ENCODE measurements around the gene OR51I2. TPM values are rescaled to one million over a fixed set of nuclear protein-coding genes. Genes with fewer than 3 reads are reported as not detected.

Gene OR51I2
- total RNA-seq, 1 experiment from 2014 or later, result not detected

DNA sequence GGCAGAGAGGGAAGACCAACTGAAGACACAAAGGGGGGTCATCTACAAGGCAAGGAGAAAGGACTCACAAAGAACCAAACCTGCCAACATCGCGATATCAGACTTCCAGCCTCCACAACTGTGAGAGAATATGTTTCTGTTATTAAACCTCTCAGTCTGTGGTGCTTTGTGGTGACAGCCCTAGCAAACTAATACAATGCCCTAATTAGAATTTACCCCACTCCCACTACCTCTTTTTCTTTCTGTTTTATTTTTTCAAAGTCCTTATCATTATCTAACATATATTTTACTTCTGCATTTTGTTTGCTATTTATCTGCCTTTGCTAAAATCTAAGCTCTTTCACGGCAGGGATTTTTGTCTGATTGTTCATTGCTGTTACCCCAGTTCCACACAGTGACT, 36.9 kb downstream of the OR51I2 start:
- CTCF ChIA-PET, result interaction anchor here (2.3 kb wide), 1 partner anchor 9 kb away, joined by 11 read pairs; no protein-coding TSS in a partner anchor
- Histone ChIP-seq H3K36me3 (ENCODE audit: control insufficient read depth in 1 of 2, insufficient read depth in 2 of 2, low read length in 2 of 2) (peaks cover 0 to 67% of the 10 kb centered on the region in 2 experiments; a peak in 3 of 4 replicates), H4K20me1 (ENCODE audit: insufficient read depth) (peaks cover 66% of the 10 kb centered on the region; the same call in 1 of the 2 replicates), H3K9me2 (ENCODE audit: insufficient read depth) (no peaks in the 10 kb centered on the region), H3K4me3 (replicated peaks in 1 of 2; ENCODE audit: low read depth in 1 of 2, low read length in 2 of 2) (no peak overlapping the region), H2AFZ (ENCODE audit: low read depth, low read length, poor library complexity, severe bottlenecking) (no peak overlapping the region), H3K9me3 (ENCODE audit: control insufficient read depth in 1 of 2, insufficient read depth in 1 of 2, low read depth in 1 of 2, low read length in 2 of 2) (no peaks in the 10 kb centered on the region), H3K4me2 (ENCODE audit: low read length) (no peak overlapping the region), H3K27me3 (ENCODE audit: insufficient read depth, low read length) (no peaks in the 10 kb centered on the region), H3K4me1 (ENCODE audit: control insufficient read depth in 1 of 2, insufficient read depth in 2 of 2, low read length in 2 of 2) (peaks cover 0 to 52% of the 10 kb centered on the region in 2 experiments; a peak in 2 of 4 replicates), H3K27ac (ENCODE audit: low read depth, low read length) (peak overlapping the region; percentile 3; the same call in 1 of the 2 replicates), H3K9ac (ENCODE audit: low read length) (peak overlapping the region; percentile 22; the same call in 1 of the 2 replicates), H3K79me2 (ENCODE audit: insufficient read depth, low read length) (peaks cover 77% of the 10 kb centered on the region)
- intact Hi-C loops (cut with micrococcal nuclease), result no loop called here
- TF ChIP-seq, protein P1, sequence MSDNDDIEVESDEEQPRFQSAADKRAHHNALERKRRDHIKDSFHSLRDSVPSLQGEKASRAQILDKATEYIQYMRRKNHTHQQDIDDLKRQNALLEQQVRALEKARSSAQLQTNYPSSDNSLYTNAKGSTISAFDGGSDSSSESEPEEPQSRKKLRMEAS (IDR thresholded peaks at IDR 0.05), result no peak
- TF ChIP-seq POLR2AphosphoS5 (IDR thresholded peaks at IDR 0.05; ENCODE audit: low read depth, low read length), result no peak
- no peak for TF ChIP-seq POLR2A (IDR thresholded peaks at IDR 0.05; ENCODE audit: borderline replicate concordance, extremely low read depth, insufficient read depth, insufficient read length)
- TF ChIP-seq, protein P2, sequence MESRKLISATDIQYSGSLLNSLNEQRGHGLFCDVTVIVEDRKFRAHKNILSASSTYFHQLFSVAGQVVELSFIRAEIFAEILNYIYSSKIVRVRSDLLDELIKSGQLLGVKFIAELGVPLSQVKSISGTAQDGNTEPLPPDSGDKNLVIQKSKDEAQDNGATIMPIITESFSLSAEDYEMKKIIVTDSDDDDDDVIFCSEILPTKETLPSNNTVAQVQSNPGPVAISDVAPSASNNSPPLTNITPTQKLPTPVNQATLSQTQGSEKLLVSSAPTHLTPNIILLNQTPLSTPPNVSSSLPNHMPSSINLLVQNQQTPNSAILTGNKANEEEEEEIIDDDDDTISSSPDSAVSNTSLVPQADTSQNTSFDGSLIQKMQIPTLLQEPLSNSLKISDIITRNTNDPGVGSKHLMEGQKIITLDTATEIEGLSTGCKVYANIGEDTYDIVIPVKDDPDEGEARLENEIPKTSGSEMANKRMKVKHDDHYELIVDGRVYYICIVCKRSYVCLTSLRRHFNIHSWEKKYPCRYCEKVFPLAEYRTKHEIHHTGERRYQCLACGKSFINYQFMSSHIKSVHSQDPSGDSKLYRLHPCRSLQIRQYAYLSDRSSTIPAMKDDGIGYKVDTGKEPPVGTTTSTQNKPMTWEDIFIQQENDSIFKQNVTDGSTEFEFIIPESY (IDR thresholded peaks at IDR 0.05; ENCODE audit: extremely low read depth, insufficient replicate concordance, low read length), result no peak
- no peak for TF ChIP-seq SP1 (IDR thresholded peaks at IDR 0.05; ENCODE audit: low read depth)
- TF ChIP-seq ZFX (IDR thresholded peaks at IDR 0.05), result no peak
- no peak for TF ChIP-seq EZH2phosphoT487 (IDR thresholded peaks at IDR 0.05; ENCODE audit: borderline replicate concordance)
- no peak for TF ChIP-seq ZNF274 (IDR thresholded peaks at IDR 0.05; ENCODE audit: low read depth, low read length)
- no peak for TF ChIP-seq ELF1 (IDR thresholded peaks at IDR 0.05; ENCODE audit: borderline replicate concordance, low read depth)
- no peak for TF ChIP-seq SIN3A (IDR thresholded peaks at IDR 0.05; ENCODE audit: low read depth)
- no peak for TF ChIP-seq CBX3 (IDR thresholded peaks at IDR 0.05; ENCODE audit: low read depth)
- TF ChIP-seq, protein P3, sequence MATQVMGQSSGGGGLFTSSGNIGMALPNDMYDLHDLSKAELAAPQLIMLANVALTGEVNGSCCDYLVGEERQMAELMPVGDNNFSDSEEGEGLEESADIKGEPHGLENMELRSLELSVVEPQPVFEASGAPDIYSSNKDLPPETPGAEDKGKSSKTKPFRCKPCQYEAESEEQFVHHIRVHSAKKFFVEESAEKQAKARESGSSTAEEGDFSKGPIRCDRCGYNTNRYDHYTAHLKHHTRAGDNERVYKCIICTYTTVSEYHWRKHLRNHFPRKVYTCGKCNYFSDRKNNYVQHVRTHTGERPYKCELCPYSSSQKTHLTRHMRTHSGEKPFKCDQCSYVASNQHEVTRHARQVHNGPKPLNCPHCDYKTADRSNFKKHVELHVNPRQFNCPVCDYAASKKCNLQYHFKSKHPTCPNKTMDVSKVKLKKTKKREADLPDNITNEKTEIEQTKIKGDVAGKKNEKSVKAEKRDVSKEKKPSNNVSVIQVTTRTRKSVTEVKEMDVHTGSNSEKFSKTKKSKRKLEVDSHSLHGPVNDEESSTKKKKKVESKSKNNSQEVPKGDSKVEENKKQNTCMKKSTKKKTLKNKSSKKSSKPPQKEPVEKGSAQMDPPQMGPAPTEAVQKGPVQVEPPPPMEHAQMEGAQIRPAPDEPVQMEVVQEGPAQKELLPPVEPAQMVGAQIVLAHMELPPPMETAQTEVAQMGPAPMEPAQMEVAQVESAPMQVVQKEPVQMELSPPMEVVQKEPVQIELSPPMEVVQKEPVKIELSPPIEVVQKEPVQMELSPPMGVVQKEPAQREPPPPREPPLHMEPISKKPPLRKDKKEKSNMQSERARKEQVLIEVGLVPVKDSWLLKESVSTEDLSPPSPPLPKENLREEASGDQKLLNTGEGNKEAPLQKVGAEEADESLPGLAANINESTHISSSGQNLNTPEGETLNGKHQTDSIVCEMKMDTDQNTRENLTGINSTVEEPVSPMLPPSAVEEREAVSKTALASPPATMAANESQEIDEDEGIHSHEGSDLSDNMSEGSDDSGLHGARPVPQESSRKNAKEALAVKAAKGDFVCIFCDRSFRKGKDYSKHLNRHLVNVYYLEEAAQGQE (IDR thresholded peaks at IDR 0.05; ENCODE audit: low read depth), result no peak
- no peak for TF ChIP-seq FOSL1 (IDR thresholded peaks at IDR 0.05; ENCODE audit: low read depth)
- no peak for TF ChIP-seq JUND (IDR thresholded peaks at IDR 0.05)
- TF ChIP-seq TCF7L2 (IDR thresholded peaks at IDR 0.05; ENCODE audit: borderline replicate concordance, extremely low read depth, insufficient read depth, insufficient read length), result no peak
- TF ChIP-seq, protein P4, sequence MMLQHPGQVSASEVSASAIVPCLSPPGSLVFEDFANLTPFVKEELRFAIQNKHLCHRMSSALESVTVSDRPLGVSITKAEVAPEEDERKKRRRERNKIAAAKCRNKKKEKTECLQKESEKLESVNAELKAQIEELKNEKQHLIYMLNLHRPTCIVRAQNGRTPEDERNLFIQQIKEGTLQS (IDR thresholded peaks at IDR 0.05), result no peak
- no peak for TF ChIP-seq EGR1 (IDR thresholded peaks at IDR 0.05; ENCODE audit: low read depth)
- RAD21 ChIA-PET (ENCODE audit: low non-redundant PET in 1 of 2, low total read pairs in 2 of 2, uncharacterized antibody in 2 of 2, unreplicated experiment in 2 of 2), result no interaction called here
- ATAC-seq (peak; percentile 16; the same call in 1 of the 2 replicates), DNase-seq (ENCODE audit: low read depth, low spot score) (no peak)
- POLR2A ChIA-PET, result interaction anchor here (1.3 to 1.7 kb wide), 2 partner anchors 18 to 20 kb away, joined by 4 to 11 read pairs; no protein-coding TSS in a partner anchor
- no TSS peak for BruUV-seq (replicated peaks)

All from HCT116 (cell line).